ENCODE data around the gene RAPGEF6.
A peak's percentile ranks its signal among the peaks of the same experiment; 100 is the strongest.
"Not testable (repeated sequence)": the region's sequence is repeated elsewhere in the genome, so short reads cannot be mapped to it uniquely, and the experiment has no call there.

Gene RAPGEF6

GRCh38 chr5:131495536-131496399 is 139.3 kb downstream of the RAPGEF6 start:
- DNase-seq (ENCODE audit: low spot score): no peak

GRCh38 chr5:131491749-131492148 is 143.3 kb downstream of the RAPGEF6 start:
- no peak for DNase-seq (ENCODE audit: low spot score)

GRCh38 chr5:131488463-131488862 is 146.6 kb downstream of the RAPGEF6 start:
- DNase-seq (ENCODE audit: low spot score): peak; percentile 48

GRCh38 chr5:131487371-131487770 is 147.7 kb downstream of the RAPGEF6 start:
- DNase-seq (ENCODE audit: low spot score): not testable (repeated sequence)

- no peak for DNase-seq (ENCODE audit: low spot score)
Observed at GRCh38 chr5:131482617-131483016, 152.4 kb downstream of the RAPGEF6 start.

- DNase-seq (ENCODE audit: low spot score): no peak
Observed at GRCh38 chr5:131481569-131481968, 153.5 kb downstream of the RAPGEF6 start.

GRCh38 chr5:131475541-131475941 is 159.5 kb downstream of the RAPGEF6 start:
- DNase-seq (ENCODE audit: low spot score): no peak

GRCh38 chr5:131473731-131474130 is 161.3 kb downstream of the RAPGEF6 start:
- no peak for DNase-seq (ENCODE audit: low spot score)

- no peak for DNase-seq (ENCODE audit: low spot score)
Observed at GRCh38 chr5:131466171-131466766, 168.8 kb downstream of the RAPGEF6 start.

- DNase-seq (ENCODE audit: low spot score): no peak
Observed at GRCh38 chr5:131463656-131464055, 171.4 kb downstream of the RAPGEF6 start.

- no peak for DNase-seq (ENCODE audit: low spot score)
Observed at GRCh38 chr5:131462454-131462853, 172.6 kb downstream of the RAPGEF6 start.

GRCh38 chr5:131461742-131462141 is 173.3 kb downstream of the RAPGEF6 start:
- DNase-seq (ENCODE audit: low spot score): no peak

- DNase-seq (ENCODE audit: low spot score): no peak
Observed at GRCh38 chr5:131460867-131461572, 174.0 kb downstream of the RAPGEF6 start.

GRCh38 chr5:131460133-131460532 is 174.9 kb downstream of the RAPGEF6 start:
- DNase-seq (ENCODE audit: low spot score): no peak

GRCh38 chr5:131459216-131459615 is 175.8 kb downstream of the RAPGEF6 start:
- no peak for DNase-seq (ENCODE audit: low spot score)

- DNase-seq (ENCODE audit: low spot score): no peak
Observed at GRCh38 chr5:131457193-131457592, 177.8 kb downstream of the RAPGEF6 start.

- no peak for DNase-seq (ENCODE audit: low spot score)
Observed at GRCh38 chr5:131450941-131451340, 184.1 kb downstream of the RAPGEF6 start.

- DNase-seq (ENCODE audit: low spot score): no peak
Observed at GRCh38 chr5:131441184-131441583, 193.8 kb downstream of the RAPGEF6 start.

GRCh38 chr5:131436081-131436480 is 198.9 kb downstream of the RAPGEF6 start:
- no peak for DNase-seq (ENCODE audit: low spot score)

- DNase-seq (ENCODE audit: low spot score): no peak
Observed at GRCh38 chr5:131433109-131433508, 201.9 kb downstream of the RAPGEF6 start.

- DNase-seq (ENCODE audit: low spot score): no peak
Observed at GRCh38 chr5:131431794-131432193, 203.2 kb downstream of the RAPGEF6 start.

- DNase-seq (ENCODE audit: low spot score): no peak
Observed at GRCh38 chr5:131430794-131431193, 204.2 kb downstream of the RAPGEF6 start.

GRCh38 chr5:131426011-131426410 is 209.0 kb downstream of the RAPGEF6 start:
- no peak for DNase-seq (ENCODE audit: low spot score)

Data from globus pallidus (tissue), 1 donor.